OCI-LY7 (cell line): ENCODE results near the gene DNAH8. TPM values are rescaled to one million over a fixed set of nuclear protein-coding genes. Genes with fewer than 3 reads are reported as not detected.

Source experiments
- BruUV-seq: library from RNA; stranded (reverse); fragments of 400-500 nt; replicated peaks from 2 replicates; lab custom pipeline; 2021; lab: Mats Ljungman, UMichigan
- CTCF ChIA-PET: fragments of 300-600 bp; sonication (Branson Sonifier 250); formaldehyde crosslinking; loops from one replicate; lab custom pipeline; 2022; ENCODE audit warnings: antibody characterized with exemption; ENCODE audit not compliant: unreplicated experiment; lab: Charles Lee
- POLR2A ChIA-PET: fragments of 300-600 bp; sonication (Branson Sonifier 250); formaldehyde crosslinking; loops from one replicate; lab custom pipeline; 2022; ENCODE audit warnings: antibody characterized with exemption; lab: Charles Lee
- DNase-seq: peaks from one replicate; pipeline ENCODE4 v3.0.0-alpha.2; 2015; ENCODE audit warnings: low spot score
- H2AFZ ChIP-seq: fragments of 200-600 bp; sonication (generic), shearing (Covaris generic); 2 replicates; pipeline ENCODE4 v1.6.1; 2014; ENCODE audit warnings: mild to moderate bottlenecking, antibody characterized with exemption, low read length, moderate library complexity
- H3K27ac ChIP-seq: fragments of 200-600 bp; sonication (generic); 2 replicates; pipeline ENCODE4 v1.5.1; 2014; ENCODE audit warnings: mixed run types, low read depth, mild to moderate bottlenecking, moderate library complexity, low read length, inconsistent platforms; ENCODE audit not compliant: poor library complexity, severe bottlenecking
- H3K36me3 ChIP-seq: fragments of 200-600 bp; sonication (generic); 2 replicates; pipeline ENCODE4 v1.6.1; 2014; ENCODE audit warnings: mild to moderate bottlenecking, antibody characterized with exemption, low read length, moderate library complexity, mixed read lengths; ENCODE audit not compliant: insufficient read depth
- H3K4me1 ChIP-seq: fragments of 200-600 bp; sonication (generic); 2 replicates; pipeline ENCODE4 v1.5.1; 2014; ENCODE audit warnings: mild to moderate bottlenecking, low read length; ENCODE audit not compliant: insufficient read depth, poor library complexity, severe bottlenecking
- H3K4me2 ChIP-seq: fragments of 200-600 bp; sonication (generic); 2 replicates; pipeline ENCODE4 v1.6.1; 2014; ENCODE audit warnings: mild to moderate bottlenecking, low read length
- H3K4me3 ChIP-seq: fragments of 200-600 bp; sonication (generic); 2 replicates; pipeline ENCODE4 v1.5.1; 2014; ENCODE audit warnings: mild to moderate bottlenecking, low read depth, low read length; ENCODE audit not compliant: poor library complexity, severe bottlenecking
- H3K79me2 ChIP-seq: fragments of 200-600 bp; sonication (generic); 2 replicates; pipeline ENCODE4 v1.6.1; 2016; ENCODE audit warnings: low read depth, mild to moderate bottlenecking, low read length, moderate library complexity, mixed read lengths; ENCODE audit not compliant: insufficient read depth
- H3K9me2 ChIP-seq: fragments of 200-600 bp; sonication (generic); 2 replicates; pipeline ENCODE4 v1.6.1; 2016; ENCODE audit warnings: mild to moderate bottlenecking, low read length, mixed read lengths; ENCODE audit not compliant: insufficient read depth
- H3K9me3 ChIP-seq: fragments of 200-600 bp; sonication (generic); 2 replicates; pipeline ENCODE4 v1.6.1; 2014; ENCODE audit warnings: mild to moderate bottlenecking, mixed run types, low read length, mixed read lengths
- H4K20me1 ChIP-seq: fragments of 200-600 bp; sonication (generic); 2 replicates; pipeline ENCODE4 v1.6.1; 2014; ENCODE audit warnings: mild to moderate bottlenecking, antibody characterized with exemption, low read length, moderate library complexity, mixed read lengths; ENCODE audit not compliant: insufficient read depth
- CTCF ChIP-seq: fragments of 200-600 bp; sonication (generic); conservative IDR thresholded peaks from 2 replicates; pipeline ENCODE4 v1.5.1; 2014; ENCODE audit warnings: mild to moderate bottlenecking, antibody characterized with exemption, low read length, moderate library complexity, mixed read lengths
- EZH2phosphoT487 ChIP-seq: fragments of 200-600 bp; sonication (generic); IDR thresholded peaks from 2 replicates; pipeline ENCODE4 v1.6.1; 2018; ENCODE audit warnings: low read depth, borderline replicate concordance, mild to moderate bottlenecking, mixed run types, antibody characterized with exemption, low read length, moderate library complexity, mixed read lengths
- intact Hi-C: fragments of 100-400 bp; cut with micrococcal nuclease; formaldehyde crosslinking; loops from one replicate; pipeline ENCODE4 v1.10.0; 2022; ENCODE audit not compliant: unreplicated experiment
- total RNA-seq, 2 experiments: library from RNA; depleted of rRNA in 1 of 2; stranded (reverse); fragments of >200 nt in 1 of 2; shearing (Covaris generic) in 1 of 2; gene quantifications; 2 replicates each; pipeline ENCODE4 v1.2.3, GENCODE V29; 2014 to 2022

DNAH8 gene
- total RNA-seq, 2 experiments from 2014 or later = not detected

- Histone ChIP-seq H3K9me3 (no peaks in the 10 kb centered on the region), H2AFZ (no peak overlapping the region), H3K9me2 (no peaks in the 10 kb centered on the region), H3K79me2 (no peaks in the 10 kb centered on the region), H4K20me1 (no peaks in the 10 kb centered on the region), H3K4me3 (no peak overlapping the region), H3K36me3 (no peaks in the 10 kb centered on the region), H3K27ac (no peak overlapping the region), H3K4me2 (no peak overlapping the region), H3K4me1 (no peaks in the 10 kb centered on the region)
- ChIA-PET POLR2A (no interaction called here), CTCF (no interaction called here)
- no peak for DNase-seq
- TF ChIP-seq EZH2phosphoT487 = no peak
- TF ChIP-seq CTCF = no peak
- no TSS peak for BruUV-seq
- intact Hi-C loops = no loop called here
Observed at GRCh38 chr6:38935051-38935450, 219.9 kb downstream of the DNAH8 start.

- TF ChIP-seq CTCF (no peak), EZH2phosphoT487 (no peak)
- no peaks in the 10 kb centered on the region for H3K9me2 ChIP-seq
- intact Hi-C loops = no loop called here
- H4K20me1 ChIP-seq = no peaks in the 10 kb centered on the region
- H3K4me2 ChIP-seq = no peak overlapping the region
- no peaks in the 10 kb centered on the region for H3K36me3 ChIP-seq
- no peaks in the 10 kb centered on the region for H3K4me1 ChIP-seq
- no peak overlapping the region for H3K27ac ChIP-seq
- no peak overlapping the region for H3K4me3 ChIP-seq
- H3K79me2 ChIP-seq = no peaks in the 10 kb centered on the region
- BruUV-seq = no TSS peak
- no peak overlapping the region for H2AFZ ChIP-seq
- no peaks in the 10 kb centered on the region for H3K9me3 ChIP-seq
- DNase-seq = no peak
- ChIA-PET CTCF (no interaction called here), POLR2A (interaction anchor here (0.7 kb wide), 1 partner anchor 93 kb away, joined by 3 read pairs; no protein-coding TSS in a partner anchor)
Observed at GRCh38 chr6:38937839-38938613, 222.9 kb downstream of the DNAH8 start.

- DNase-seq = no peak
- Histone ChIP-seq H4K20me1 (no peaks in the 10 kb centered on the region), H3K4me1 (no peaks in the 10 kb centered on the region), H3K4me3 (no peak overlapping the region), H2AFZ (no peak overlapping the region), H3K27ac (no peak overlapping the region), H3K36me3 (no peaks in the 10 kb centered on the region), H3K9me2 (no peaks in the 10 kb centered on the region), H3K4me2 (no peak overlapping the region), H3K79me2 (no peaks in the 10 kb centered on the region), H3K9me3 (no peaks in the 10 kb centered on the region)
- no TSS peak for BruUV-seq
- ChIA-PET POLR2A (no interaction called here), CTCF (no interaction called here)
- TF ChIP-seq CTCF (no peak), EZH2phosphoT487 (no peak)
- intact Hi-C loops = no loop called here
Observed at GRCh38 chr6:38938741-38939140, 223.6 kb downstream of the DNAH8 start.
